HG03139 (cell line): ENCODE data around the gene DCTN3.

Experiments used
- ATAC-seq: cut with Tn5 transposase; IDR thresholded peaks from one replicate; pipeline ENCODE4 v1.9.1; 2021; ENCODE audit not compliant: unreplicated experiment

DCTN3 gene

DNA sequence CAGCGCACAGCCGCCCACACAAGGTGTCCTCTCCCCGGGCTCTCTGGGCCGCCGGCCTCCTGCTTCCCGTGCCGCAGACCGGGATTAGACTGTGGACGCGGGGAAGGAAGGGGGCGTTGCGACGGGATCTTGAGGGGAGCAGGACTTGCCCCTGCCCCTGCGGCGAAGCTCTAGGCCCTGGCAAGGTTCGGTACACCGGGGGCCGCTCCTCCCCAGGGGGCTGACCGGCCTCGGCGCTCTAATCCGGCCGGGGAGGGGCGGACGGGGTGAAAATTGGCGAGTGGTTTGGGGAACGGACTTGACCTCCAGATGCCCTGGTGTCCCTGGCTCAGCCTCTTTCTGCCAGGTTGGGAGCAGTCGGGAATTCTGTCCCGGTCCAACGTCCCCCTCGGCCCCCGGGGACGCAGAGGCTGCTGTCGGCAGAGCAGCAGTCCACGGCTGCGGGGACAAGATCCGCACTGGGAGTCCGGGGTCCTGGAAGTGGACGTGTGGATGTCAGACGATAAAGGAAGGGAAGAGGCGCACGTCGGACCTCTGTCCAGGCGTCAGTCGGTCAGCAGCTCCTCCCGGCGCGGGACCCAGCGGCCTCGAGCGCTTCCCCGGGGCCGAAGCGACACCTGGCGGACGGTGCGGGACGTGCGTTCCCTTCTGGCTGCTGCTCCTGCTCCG lies 28.9 kb downstream of the DCTN3 start:
- ATAC-seq: no peak

DNA sequence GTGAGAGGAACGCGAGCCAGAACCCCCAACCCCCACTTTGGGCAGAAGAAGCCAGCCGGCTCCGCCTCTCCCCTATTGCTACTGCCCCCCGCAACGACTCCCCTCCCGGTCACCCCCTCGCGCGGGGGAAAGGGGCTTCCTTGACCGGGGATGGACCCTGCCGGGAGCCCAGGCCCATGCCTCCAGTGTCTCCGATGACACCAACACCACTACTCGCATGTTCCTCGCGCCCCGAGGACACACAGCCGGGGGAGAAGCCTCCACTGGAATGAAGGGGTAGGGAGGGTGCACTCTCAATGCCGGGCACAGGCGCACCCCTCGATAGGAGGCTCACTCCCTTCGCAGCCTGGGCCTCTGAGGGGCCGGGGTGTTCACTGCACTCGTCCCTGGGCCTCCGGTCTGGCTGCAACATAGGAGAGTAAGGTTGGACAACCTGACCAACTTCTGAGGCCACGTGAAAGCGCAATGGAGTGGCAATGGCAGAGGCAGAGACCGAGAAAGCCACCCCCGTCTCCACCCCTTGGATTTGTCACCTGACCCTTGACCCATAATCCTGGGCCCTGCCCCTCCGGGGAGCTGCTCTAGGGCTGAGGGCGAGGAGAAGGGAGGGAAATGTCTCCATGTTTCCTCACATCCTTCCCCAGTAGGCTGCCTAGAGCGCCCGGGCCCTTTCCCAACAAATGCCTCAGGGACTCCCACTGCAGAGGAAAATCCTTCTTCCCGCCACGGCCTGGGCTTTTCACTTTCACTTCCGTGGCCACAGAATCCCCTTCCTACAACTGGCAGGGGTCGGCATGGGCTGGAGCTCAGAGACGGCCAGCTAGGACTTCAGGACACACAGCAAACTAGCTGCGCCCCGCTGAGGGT lies 29.7 kb downstream of the DCTN3 start:
- ATAC-seq: no peak

DNA sequence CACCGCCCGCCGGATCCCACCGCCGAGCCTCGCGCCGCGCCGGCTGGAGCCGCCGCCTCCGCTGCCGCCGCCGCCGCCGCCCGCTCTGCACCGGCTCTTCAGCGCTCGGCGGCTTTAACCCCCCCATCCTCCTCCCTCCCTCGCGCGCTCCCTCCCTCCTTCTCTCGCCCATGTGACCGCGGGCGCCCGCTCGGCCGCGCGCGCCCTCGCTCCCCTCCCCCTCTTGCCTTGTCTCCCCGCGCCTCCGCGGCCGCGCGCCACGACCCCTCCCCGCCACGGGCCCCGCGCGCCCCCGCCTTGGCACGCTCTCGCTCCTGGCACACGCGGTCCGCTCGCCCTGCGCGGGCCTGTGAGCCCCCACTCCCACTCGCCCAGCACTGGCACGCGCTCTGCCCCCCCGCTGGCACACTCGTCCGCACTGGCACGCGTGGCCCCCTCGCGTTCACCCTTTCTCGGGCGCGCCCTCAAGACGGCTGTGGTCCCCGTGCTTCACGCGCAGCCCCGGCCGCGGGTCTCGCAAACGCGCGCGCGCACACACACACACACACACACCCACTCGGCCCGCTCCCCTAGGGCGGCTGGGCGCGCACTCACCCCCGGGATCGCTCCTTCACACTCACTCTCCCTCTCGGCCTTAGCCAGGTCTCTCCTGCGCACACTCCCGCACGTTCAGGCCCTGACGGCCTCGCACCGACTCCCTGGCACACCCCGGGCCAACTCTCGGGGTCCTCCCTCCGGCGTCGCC lies 30.5 kb downstream of the DCTN3 start, which contains the start of gene CNTFR:
TSS of gene CNTFR (minus strand) at position 89 of the 745 bp plus-strand sequence. CDS start 20,743 bp downstream, outside the sequence.
- ATAC-seq: no peak

DNA sequence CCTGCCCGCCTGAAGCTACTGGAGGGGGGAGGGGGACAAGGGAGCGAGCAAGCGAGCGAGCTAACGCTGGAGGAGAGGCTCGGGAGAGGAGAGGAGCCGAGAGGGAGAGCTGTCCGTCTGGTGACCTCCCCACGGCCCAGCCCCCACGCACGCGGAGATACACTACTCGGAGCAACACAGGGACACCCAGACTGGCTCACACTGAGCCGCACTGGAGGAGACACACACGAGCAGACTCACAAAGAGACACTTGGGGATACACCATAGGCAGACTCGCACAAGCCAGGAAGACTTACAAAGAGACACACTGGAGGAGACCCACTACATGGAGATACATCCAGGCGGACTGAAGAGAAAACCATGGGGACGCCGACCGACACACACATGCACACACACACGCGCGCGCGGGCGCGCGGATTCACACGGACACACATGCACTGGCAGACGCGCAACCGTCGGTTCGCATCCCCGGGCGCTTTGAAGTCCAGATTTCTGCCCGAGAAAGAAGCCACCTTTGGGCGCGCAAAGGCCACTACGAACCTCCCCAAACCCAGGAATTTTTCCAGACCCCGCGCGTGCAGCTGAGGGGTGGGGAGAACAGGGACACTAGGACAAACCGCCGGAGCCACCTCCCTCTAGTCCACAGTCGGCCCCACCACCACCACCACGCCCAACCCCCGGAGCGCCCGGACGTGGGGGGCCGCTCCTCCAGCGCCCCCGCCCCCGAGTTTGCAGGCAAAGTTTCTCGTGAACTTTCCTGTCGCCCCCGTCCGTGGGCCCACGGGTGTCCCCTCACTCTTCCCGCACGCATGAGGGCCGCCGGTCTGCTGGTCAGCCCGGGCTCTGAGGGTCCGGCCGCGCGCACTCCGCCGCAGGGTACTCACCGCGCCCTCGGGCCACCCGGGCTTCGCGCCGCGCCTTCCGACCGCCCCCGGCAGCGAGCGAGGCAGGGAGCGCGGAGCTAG lies 31.3 kb downstream of the DCTN3 start:
- ATAC-seq: no peak

DNA sequence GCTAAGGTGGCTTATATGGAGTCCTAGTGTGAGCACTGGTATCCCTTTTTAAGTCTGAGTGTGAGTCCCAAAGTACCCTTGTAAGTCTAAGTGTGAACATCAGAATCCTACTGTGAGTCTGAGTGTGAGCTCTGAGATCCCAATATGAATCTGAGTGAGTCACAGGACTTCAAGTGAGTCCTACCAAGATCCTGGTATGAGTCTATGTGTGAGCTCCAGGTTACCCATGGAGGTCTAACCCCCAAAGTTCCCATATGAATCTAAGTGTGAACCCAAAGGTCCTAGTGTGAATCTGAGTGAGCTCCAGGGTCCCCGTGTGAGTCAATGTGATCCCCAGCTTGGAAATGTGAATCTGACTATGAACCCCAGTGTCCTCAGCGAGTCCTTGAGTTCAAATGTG lies 33.0 kb downstream of the DCTN3 start:
- no peak for ATAC-seq

DNA sequence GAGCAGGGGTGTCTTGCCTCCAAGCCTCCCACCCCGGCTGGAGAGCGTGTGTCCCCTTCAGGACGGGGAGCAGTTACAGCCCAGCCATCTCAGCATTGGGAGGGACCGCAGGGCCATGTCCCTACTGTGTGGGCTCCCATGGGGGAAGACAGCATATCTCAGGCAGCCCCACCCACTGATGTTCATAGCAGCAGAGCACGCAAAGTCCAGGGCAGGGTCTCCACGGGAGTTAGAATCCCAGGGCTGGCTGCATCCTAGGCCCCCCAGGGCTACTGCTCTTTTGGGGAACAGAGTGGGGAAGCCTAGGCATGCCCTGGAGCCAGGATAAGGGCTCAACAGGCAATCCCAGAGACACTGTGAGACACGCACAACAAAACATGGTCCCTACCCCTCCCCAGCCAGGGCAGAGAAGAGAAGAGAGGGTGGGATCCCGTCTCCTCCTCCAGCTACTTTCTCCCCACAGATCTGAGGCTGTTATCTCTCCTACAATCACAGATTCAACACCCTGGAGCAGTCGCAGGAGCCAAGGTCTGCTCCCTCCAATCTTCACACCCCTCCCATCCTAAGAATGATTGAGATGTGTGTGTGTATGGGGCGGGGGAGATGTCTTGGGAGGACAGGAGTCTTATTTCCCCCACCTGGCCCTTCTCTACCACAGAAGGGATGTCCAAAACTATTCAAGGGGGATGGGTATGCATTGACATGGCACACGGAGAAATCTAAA lies 34.2 kb downstream of the DCTN3 start:
- ATAC-seq: no peak

DNA sequence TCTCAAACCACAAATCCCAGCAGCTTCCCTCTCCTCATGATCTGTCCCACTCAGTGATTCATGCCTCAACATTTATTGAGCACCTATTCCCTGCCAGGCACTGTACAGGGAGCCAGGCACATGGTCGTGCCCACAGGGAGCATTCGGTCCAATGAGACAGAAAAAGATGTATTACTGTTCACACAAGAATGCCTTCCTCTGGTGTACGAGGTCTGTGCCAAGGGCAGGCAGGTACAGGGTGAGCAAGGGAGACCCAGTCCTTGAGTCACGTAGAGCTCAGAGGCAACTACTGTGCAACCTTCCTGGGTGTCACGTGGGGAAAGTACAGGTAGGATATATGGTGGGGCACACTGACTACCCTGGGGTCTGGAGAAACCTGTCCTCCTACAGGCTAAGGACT lies 35.3 kb downstream of the DCTN3 start:
- ATAC-seq: no peak

DNA sequence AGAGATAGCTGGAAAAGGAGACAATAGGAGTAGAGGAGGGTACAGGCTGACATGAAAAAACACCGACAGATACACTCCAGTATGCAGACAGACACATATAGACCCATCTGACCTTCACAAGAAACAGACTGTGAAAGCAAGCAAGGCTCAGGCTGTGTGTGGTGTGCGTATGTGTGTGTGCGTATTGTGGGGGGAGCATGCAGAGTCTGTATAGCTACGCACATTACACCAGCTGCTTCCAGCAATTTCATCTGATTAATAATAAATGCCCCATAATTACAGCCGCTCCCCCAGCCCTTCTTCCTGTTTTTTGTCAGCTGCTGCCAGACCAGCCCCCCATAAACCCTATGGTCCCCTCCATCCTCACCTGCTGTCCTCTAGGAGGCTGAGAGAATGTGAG lies 37.5 kb downstream of the DCTN3 start:
- ATAC-seq: no peak

DNA sequence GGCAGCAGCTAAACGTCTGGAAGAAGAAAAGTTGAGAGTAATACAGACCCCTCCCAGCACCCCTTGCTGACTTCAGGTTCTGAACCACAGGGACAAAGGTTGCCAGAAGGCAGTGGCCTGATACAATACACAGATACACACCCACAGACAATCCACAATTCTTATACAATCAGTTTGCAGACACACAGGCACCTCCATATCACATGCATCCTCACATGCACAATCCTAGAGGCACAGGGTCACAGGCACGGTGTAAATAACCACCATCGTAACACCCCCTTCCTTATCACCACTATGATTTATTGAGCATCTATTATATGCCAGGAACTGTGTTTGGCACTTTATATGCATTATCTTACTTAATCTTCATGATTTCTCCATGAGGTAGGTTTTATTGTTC lies 39.0 kb downstream of the DCTN3 start:
- ATAC-seq: no peak

DNA sequence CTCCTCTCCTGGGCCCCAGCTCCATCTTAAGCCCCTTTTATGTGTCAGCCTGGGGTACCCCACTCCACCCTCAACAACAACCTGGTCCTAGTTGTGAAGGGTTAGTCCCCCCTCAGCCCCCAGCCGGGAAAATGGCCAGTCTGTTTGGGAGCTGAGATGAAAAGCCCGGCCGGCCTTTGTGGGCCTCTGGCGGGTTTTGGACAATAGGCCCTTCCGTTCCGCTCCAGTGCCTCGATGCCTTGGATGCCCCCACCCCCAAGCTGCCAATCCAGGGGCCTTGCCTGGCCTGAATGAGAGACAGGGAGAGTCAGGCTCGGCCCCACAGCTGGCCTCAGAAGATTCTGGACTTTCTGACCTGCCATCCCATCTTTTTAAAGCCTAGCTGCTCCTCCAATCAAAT lies 39.9 kb downstream of the DCTN3 start:
- no peak for ATAC-seq

DNA sequence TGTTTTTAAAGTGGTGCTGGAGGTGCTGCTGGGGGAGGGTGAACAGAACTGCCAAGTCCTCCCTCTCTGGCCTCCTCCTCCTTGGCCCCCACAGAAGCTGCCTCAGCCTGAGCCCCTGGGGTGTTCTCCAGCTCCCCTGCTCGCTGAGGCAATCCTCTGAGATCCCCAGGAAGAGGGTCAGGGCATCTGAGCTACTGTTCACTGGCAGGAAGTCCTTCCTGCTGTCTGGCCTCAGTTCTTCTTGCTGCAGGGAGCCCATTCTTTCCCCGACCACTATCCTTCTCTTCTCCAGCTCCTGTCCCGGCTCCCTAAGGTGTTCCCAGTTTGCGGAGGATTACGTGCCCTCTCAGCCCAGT lies 40.5 kb downstream of the DCTN3 start:
- ATAC-seq: no peak

DNA sequence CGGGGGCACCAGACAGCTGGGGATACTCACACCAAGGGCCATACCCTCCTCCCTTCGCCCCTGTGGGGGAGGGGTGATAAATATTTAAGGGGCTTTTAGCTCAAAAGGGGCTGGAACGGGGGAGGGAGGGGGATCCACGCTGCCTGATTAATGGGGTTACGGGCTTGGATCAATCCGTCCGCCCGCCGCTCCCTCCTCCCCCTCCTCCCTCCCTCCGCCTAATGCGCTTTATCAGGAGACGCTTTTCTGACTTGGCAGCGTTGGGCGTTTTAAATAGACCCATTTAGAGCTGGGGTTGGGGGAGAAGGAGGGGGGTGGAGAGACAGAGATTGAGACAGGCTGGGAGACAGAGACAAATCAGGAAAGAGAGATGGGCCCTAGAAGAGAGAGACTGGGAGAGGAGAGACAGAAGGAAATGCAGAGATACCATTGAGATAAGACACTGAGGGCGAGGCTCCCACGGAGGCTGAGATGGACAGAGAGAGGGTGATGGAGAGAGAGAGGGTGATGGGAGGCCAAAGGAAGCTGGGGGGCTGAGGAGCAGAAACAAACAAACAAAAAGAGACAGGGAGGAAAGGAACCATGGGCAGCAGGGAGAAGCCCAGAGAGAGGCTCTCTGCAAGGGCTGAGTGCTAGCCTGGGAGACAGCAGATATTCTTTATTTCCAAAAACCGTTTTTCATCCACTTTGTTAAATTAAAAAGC lies 41.0 kb downstream of the DCTN3 start:
- no peak for ATAC-seq

DNA sequence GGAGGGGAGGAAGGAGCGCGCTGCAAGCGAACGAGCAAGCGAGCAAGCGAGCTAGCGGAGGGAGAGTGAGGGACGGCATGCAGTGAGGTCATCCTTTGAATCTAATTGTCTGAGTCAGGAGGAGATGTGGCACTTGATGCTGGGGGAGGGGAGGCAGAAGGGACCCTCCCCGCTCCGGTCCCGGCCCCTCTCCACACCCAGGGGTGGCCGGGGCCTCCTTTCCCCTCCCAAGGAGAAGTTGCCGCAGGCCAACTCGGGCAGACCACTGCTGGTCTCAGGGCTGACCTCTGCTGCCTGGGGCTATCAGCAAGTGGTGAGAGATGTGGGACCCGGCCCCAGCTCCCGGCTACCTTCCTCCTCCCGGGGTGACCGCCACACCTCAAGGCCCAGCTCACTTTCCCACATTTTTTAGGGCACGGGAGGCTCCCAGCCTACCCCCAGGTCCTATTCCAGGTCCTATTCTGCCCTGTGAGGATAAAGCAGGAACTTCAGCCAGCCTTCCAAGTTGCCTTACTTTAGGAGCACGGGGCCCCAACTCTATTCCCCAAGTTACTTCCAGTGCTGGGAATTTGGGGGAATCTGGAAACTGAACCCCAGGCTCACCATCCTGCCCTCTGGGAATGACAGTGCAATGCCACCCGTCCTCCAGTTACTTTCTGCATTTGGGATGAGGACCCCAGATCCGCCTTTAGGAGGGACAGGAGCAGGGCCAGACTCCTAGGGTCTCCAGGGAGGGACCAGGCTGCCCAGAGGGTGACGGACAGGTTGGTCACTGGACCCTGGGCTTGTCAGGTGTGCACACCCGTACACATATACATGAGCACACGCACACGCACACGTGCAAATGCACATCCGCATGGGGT lies 41.8 kb downstream of the DCTN3 start:
- no peak for ATAC-seq

DNA sequence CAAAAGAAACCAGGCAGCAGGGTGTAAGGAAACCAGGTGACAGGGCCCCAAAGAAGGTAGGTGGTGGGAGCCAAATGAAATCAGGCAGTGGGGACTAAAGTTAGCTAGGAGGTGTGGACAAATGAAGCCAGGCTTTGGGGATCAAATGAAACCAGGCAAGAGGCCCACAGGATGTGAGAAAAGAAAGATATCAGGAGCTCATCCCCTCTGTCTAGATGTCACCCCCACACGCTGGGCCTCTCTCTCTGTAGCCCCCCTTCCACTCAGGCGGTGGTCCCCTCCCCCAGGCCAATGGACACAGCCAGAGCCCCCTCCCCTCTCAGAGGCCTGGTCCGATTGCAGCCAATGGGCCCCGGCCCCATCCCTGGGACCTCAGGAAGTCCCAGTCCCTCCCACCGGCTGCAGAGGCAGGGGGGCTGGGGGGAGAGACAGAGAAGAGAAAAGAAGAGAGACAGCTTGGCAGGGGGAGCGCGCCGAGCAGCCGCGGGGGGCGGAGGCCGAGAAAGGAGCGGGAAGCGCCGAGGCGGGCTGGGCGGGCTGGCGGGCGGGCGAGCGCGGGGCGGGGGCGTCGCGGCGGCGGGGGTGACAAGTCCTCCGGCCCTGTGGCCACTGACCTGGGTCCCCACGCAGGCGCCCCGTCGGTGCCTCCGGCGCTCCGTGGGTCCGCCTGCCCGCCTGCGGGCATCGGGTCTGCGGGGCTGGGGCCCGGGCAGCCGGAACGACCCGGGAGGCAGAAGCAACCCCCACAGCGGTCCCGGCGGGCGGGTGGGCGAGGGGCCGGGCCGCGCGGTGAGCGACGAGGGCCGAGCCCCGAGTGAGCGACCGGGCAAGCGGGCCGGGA lies 42.7 kb downstream of the DCTN3 start:
- ATAC-seq: no peak

DNA sequence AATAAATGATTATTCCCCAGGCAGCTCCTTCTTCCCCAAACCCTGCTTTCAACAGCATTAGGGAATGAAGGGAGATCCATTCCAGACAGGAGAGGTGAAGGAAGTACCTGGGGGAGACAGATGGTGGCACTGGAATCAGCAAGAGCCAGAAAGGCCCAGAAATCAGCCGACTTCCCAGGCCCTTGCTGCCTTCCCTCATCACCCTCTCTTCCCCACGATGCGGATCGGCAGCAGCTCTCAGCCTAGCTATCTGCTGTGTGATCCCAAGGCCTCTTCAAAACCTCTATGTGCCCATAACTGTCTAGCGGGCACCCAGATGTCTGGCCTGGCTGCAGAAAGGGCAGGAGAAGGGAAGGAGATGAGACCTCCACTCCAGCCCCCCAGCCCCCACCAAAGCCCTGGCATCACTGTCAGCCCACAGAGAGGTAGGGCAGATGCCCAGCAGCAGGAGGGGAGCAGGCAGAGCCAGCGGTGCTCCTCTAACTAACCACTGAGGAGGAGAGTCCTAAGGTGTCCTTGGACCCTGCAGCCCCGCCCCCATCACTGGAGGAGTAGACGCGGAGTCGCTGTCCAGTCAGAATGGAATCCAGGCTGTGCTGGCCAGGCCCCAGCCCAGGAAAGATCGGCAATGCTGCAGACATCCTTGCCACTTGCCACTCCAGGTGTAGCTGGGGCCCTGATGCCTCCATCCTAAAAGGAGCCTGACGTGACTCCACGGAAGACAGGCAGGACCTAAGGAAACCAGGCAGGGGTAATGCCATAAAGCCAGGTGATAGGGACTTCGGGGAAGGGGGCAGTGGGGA lies 43.5 kb downstream of the DCTN3 start:
- no peak for ATAC-seq

DNA sequence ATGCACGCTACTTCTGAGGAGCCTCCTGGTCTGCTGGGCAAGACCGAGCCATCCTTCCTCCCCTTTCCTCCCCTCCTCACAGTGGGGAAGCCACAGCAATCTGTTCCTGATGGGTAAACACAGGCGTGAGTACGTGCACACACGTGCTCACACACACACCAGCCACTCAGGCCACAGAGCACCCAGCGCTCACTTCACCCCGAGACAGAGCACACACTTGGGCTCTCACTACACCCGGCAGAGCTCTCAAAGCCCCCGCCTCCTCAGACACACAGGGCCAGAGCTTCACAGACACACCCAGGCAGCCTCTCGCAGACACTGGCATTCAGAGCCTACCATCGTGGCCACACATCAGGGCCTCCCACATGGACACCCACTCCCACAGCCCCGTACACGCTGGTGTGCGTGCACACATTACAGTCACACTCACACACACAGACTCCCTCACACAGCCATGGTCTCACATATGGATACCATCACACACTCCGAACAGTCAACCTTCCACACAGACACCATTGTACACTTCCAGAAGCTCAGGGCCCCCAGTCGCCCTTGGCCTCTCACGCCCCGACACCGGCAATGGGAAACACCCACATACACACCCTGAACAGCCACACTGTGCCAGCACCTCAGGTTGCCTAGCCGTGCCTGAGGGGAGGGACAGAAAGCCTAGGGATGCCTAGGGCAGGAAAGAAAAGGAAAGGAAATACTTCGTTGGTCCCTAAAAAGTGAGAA lies 44.3 kb downstream of the DCTN3 start:
- ATAC-seq: no peak
